Stimulated activated CD4-positive, alpha-beta T cell treated with anti-CD3 and anti-CD28 coated beads, Interleukin-1b, Interleukin-23, amount 100 ng/mL, for 24 hours (primary cell): Measurements from ENCODE around the gene HOXD4.
A peak's percentile ranks its signal among the peaks of the same experiment; 100 is the strongest.

Experiments
- DNase-seq, 4 experiments: peaks; one replicate each; pipeline ENCODE4 v3.0.0-alpha.2; 2020; ENCODE audit warnings: low read depth in 4 of 4, low spot score in 1 of 4

Gene HOXD4

GRCh38 chr2:176126929-176127773 is 24.2 kb upstream of the HOXD4 start:
- DNase-seq = peak; percentile 38 to 68 (median 62)

GRCh38 chr2:176127774-176128072 is 23.6 kb upstream of the HOXD4 start:
- DNase-seq = no peak

- no peak for DNase-seq
These were observed 23.0 kb upstream of the HOXD4 start for GRCh38 chr2:176128172-176128981.

GRCh38 chr2:176128982-176129796 is 22.2 kb upstream of the HOXD4 start, which contains the start of gene HOXD8:
Gene HOXD8 (plus strand): TSS chr2:176129705. CDS start chr2:176130367, 662 bp downstream.
- DNase-seq = no peak

- DNase-seq = no peak
These were observed 21.6 kb upstream of the HOXD4 start for GRCh38 chr2:176129813-176130146.

- no peak for DNase-seq
These were observed 21.0 kb upstream of the HOXD4 start for GRCh38 chr2:176130147-176130956.

GRCh38 chr2:176130957-176131847 is 20.1 kb upstream of the HOXD4 start:
- no peak for DNase-seq

- no peak for DNase-seq
These were observed 19.5 kb upstream of the HOXD4 start for GRCh38 chr2:176131848-176132158.

- DNase-seq = no peak
These were observed 18.9 kb upstream of the HOXD4 start for GRCh38 chr2:176132205-176133171.

- DNase-seq = no peak
These were observed 18.0 kb upstream of the HOXD4 start for GRCh38 chr2:176133389-176133788.

- no peak for DNase-seq
These were observed 17.3 kb upstream of the HOXD4 start for GRCh38 chr2:176134035-176134434.

- no peak for DNase-seq
These were observed 16.3 kb upstream of the HOXD4 start for GRCh38 chr2:176135035-176135440.

- no peak for DNase-seq
These were observed 14.7 kb upstream of the HOXD4 start for GRCh38 chr2:176136374-176137251.

GRCh38 chr2:176137252-176137580 is 14.1 kb upstream of the HOXD4 start:
- no peak for DNase-seq

GRCh38 chr2:176137906-176138305 is 13.4 kb upstream of the HOXD4 start:
- DNase-seq = no peak

- no peak for DNase-seq
These were observed 12.8 kb upstream of the HOXD4 start for GRCh38 chr2:176138526-176138922.

- DNase-seq = no peak
These were observed 12.3 kb upstream of the HOXD4 start for GRCh38 chr2:176138923-176139660.
